HG02885 (cell line): Measurements from ENCODE around the gene YIF1A.
"Not testable (repeated sequence)": the region's sequence is repeated elsewhere in the genome, so short reads cannot be mapped to it uniquely, and the experiment has no call there.

ENCODE experiments used
- ATAC-seq: cut with Tn5 transposase; IDR thresholded peaks from one replicate; pipeline ENCODE4 v1.9.1; 2021; ENCODE audit warnings: mild to moderate bottlenecking; ENCODE audit not compliant: unreplicated experiment, poor library complexity

The YIF1A gene

GRCh38 chr11:66258473-66258893, 30.5 kb downstream of the YIF1A start:
- no peak for ATAC-seq

- ATAC-seq = not testable (repeated sequence)
These were observed 35.9 kb downstream of the YIF1A start for GRCh38 chr11:66253081-66253480.

GRCh38 chr11:66251809-66252208, 37.1 kb downstream of the YIF1A start:
- ATAC-seq = no peak

- ATAC-seq = no peak
These were observed 40.0 kb downstream of the YIF1A start for GRCh38 chr11:66248903-66249302.

- ATAC-seq = no peak
These were observed 41.1 kb downstream of the YIF1A start for GRCh38 chr11:66247801-66248200.

- ATAC-seq = no peak
These were observed 41.6 kb downstream of the YIF1A start for GRCh38 chr11:66247295-66247694.

GRCh38 chr11:66243782-66244535, 45.0 kb downstream of the YIF1A start:
- no peak for ATAC-seq

- ATAC-seq = no peak
These were observed 46.7 kb downstream of the YIF1A start for GRCh38 chr11:66242095-66242765.

GRCh38 chr11:66240781-66241136, 48.2 kb downstream of the YIF1A start:
- ATAC-seq = no peak

- ATAC-seq = no peak
These were observed 48.8 kb downstream of the YIF1A start for GRCh38 chr11:66239998-66240780.

- ATAC-seq = no peak
These were observed 49.4 kb downstream of the YIF1A start for GRCh38 chr11:66239511-66239910.

- ATAC-seq = no peak
These were observed 50.0 kb downstream of the YIF1A start for GRCh38 chr11:66238786-66239413.

- no peak for ATAC-seq
These were observed 51.1 kb downstream of the YIF1A start for GRCh38 chr11:66237867-66238266.

- ATAC-seq = no peak
These were observed 53.8 kb downstream of the YIF1A start for GRCh38 chr11:66235141-66235540.
